ENCODE results near the gene DPEP2NB.
"Not testable (repeated sequence)": the region's sequence is repeated elsewhere in the genome, so short reads cannot be mapped to it uniquely, and the experiment has no call there.

Gene DPEP2NB, protein sequence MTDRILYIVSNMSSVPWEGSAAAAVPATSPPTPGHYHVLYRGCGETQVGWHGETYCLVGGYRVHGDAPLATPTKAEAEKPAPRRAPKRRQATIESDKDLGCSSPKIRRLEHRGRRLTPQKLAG

DNA sequence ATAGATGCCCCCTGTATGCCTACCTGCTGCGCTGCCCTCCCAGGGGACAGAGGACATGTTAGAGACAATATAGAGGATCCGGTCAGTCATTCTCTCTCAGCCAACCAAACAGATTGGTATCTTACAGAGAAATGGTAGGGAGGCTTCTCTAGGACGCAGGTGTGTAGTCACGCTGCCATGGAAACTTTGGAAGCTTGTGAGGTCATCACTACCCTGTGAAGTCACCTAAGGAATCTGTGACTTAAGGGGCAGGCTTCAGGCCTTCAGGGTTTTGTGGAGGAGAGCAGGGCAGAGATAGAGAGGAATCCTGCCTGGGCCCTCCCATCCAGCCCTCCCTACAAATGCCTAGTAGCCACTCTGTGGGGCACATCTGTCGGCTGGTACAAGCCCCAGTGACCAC, at the start of gene DPEP2NB:
Gene DPEP2NB, minus strand, starts transcription at position 231 of the 400 bp plus-strand sequence. Its CDS starts 141 bp downstream, at position 90.
- no peak for DNase-seq

DNA sequence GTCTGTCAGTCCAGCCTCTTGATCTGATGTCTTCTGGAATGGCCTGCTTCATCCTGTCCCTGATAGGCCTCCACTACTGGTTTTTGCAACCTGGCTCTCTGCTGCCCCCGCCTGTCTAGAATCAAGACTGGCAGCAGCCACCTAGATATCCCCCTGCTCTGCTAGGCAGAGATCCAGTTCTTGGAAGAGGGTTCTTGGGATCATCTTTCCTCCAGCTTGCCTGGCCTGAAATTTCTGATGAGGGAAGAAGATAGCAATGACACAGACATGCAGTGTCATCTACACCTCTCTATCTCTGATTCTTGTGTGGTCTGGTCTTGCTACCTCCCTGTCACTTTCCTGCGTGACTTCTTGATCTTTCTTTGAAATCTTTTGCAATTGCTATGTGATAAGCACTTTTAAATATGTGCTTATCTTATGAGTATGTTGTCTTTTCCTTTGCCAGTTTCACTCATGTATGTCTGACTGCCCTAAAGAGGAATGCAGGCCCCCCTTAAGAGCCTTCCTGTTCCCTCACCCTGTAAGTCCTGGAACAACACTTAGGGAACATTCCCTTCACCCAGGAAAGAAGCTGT, 49.2 kb upstream of the DPEP2NB start:
- peak; percentile 69 for DNase-seq

DNA sequence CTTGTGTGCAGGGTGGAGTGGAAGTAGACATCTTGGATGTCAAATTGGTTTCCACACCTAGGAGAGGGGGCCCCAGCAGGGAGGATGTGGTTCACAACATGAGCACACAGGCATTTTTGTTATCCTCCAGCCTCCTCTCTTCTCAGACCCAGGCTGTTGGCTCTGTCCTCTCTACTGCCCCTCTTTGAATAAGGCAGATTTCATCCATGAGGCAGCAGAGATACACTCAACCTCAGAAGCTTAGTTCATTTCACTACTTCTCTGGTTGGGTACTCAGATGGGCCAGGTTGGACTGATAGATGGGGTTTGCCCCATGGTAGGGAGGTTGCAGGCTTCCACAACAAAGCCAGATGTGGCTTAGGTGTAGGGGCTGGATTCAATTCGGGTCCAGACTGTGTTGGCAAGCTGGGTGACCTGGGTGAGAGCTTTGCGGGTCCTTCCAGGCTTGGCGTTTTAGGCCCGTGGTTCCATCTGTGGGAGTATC, 47.2 kb upstream of the DPEP2NB start:
- DNase-seq, result no peak

DNA sequence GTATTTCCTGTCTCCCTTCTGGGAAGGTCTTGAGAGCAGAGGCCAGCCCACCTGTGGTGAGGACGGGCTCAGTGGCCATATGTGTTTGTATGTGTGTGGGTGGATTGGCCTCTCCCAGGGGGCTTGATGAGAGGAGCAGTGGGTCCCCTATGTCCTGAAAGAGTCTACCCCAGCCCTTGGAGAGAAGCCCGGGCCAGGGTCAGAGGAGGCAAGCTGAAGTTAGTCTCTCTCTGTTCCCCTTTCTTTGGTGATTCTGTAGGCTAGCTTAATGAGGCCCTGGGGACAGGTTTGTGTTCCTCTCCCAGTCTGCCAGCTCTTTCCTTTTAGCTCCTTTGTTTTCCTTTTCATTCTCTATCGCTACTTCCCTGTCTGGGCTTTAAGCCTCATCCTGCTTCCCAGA, 45.7 kb upstream of the DPEP2NB start:
- DNase-seq, result no peak

DNA sequence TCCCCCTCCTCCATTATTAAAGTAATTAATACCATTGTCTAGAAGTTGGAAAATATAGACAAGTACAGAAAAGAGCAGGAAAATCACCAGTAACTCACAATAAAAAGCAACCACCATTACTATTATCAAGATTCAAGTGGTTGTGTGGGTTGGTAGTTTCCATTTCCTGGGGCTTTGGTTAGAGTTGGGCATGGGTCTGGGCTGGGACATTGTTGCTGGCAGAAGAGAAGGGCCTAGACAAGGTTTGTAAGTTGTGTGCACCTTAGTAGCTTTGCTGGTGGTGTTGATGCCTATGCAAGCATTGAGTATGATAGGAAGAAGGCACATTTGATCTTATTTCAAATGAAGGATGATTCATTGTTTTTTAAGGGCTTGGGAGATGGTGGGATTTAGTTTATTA, 44.1 kb upstream of the DPEP2NB start:
- no peak for DNase-seq

DNA sequence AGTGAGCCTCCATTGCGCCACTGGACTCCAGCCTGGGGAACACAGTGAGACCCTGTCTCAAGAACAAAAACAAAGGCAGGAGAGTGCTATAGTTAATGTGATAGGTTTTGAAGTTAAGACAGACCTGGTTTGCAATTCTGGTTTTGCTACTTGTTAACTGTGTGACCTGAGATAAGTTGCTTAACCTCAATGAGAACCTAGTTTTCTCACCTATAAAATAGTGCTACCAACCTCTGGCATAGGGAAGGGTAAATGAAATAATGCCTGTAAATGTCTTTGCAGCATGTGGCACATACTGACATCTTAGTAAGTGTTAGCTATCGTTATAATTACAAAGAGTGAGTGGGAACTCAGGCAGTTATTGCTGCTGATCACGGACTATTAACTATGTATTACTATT, 39.7 kb upstream of the DPEP2NB start:
- no peak for DNase-seq

DNA sequence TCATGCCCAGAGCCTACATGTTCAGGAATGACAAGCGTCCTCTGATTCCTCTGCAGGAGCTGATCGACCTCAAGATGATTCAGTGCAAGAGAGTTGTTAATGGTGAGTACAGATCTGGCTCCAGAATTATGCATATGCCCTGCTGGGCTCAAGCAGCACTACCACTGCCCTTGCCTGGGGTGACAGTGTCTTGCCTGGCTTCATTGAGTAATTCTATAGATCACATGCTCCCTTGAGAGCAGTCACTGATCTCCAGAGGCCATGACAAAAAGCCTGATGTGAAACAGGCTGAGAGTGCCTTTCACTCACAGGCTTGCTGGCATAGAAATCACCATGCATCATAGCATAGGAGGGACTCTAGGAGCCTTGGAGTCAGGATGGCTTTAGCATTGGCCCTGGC, 33.7 kb upstream of the DPEP2NB start:
- peak; percentile 80 for DNase-seq

DNA sequence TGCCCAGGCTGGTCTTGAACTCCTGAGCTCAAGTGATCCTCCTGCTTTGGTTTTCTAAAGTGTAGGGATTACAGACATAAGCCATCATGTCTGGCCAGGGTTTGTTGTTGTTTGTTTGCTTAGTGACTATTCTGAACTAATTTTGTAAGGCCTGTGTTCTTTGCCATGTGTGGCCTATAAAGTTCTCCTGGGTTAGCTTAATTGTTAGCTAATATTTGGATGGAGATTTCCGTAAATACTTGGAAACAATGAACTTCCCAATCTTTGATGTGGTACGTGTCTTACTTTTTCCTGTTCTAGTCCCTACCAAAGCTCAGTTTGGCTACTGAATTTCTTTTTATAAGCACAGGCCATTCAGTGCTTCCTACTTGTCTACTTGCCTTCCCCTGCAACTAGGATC, 32.3 kb upstream of the DPEP2NB start:
- no peak for DNase-seq

DNA sequence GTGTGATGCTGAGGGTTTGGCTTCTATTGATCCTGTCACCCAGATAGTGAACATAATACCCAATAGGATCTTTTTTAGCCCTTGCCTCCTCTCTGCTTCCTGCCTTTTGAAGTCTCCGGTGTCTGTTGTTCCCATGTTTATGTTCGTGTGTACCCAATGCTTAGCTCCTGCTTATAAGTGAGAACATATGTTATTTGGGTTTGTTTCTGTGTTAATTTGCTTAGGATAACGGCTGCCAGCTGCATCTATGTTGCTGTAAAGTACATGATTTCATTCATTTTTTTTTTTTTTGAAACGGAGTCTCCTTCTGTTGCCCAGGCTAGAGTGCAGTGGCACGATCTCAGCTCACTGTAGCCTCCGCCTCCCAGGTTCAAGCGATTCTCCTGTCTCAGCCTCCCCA, 30.4 kb upstream of the DPEP2NB start:
- DNase-seq, result no peak

DNA sequence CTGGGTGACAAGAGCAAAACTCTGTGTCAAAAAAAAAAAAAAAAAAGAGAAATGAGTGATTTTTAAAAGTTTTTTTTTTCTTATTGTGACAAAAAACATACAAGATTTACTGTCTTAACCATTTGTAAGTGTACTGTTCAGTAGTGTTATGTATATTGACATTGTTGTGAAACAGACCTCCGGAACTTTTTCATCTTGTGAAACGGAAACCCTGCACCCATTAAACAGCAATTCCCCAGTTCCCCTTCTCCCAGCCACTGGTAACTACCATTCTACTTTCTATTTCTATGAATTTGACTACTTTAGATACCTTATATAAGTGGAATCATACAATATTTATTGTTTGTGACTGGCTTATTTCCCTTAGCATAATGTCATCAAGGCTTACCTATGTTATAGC, 26.1 kb upstream of the DPEP2NB start:
- DNase-seq, result peak; percentile 86

DNA sequence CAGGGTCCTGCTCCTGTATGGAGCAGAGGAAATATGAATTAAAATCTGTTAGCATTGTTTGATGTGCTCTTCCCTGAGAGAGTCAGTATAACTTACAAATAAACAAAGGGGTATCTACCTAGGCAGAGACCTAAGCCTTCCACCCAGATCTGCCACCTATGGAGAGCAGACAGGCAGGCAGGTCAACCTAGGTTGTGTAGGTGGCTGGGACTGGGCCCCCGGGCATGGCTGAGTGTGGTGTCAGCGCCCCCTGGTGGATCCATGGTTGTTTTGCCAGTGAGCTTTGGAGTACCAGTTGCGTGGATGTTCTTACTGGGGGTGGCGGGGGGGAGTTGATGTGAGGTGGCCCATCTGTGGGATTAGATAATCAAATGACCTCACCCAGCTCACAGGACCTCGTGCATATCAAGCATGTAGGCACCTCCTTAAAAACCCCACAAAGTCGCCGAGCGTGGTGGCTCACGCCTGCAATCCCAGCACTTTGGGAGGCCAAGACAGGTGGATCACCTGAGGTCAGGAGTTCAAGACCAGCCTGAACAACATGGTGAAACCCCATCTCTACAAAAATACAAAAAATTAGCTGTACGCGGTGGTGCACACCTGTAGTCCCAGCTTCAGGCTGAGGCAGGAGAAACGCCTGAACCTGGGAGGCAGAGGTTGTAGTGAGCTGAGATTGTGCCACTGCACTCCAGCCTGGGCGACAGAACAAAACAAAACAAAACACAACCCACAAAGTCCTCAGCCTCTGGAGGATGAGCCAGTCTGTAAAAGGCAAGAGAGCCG, 25.0 kb upstream of the DPEP2NB start:
- peak; percentile 64 for DNase-seq

DNA sequence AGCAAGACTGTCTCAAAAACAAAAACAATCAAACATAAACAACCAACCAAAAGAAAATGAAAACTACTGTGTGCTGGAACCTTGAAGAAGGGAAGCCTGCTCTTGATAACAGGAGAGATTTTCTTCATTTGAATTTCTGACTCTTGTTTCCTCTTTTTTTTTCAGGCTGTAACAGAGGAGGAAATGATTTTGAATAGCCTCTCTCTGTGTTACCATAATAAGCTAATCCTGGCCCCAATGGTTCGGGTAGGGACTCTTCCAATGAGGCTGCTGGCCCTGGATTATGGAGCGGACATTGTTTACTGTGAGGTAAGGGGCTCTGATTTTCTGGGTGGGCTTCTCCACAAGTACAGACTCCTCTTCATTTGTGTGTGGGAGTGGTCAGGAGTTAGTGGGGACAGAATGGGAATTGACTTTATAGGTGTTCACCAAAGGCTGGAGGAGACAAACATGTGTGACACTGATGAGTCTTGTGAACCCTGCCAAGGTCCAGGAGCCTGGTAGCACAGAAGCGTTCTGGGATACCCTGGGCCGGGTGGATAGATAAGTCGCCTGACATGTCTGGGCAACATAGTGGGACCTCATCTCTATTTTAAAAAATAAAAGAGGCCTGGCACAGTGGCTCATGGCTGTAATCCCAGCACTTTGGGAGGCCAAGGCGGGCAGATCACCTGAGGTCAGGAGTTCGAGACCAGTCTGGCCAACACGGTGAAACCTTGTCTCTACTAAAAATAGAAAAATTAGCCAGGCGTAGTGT, 22.3 kb upstream of the DPEP2NB start:
- DNase-seq, result peak; percentile 34

DNA sequence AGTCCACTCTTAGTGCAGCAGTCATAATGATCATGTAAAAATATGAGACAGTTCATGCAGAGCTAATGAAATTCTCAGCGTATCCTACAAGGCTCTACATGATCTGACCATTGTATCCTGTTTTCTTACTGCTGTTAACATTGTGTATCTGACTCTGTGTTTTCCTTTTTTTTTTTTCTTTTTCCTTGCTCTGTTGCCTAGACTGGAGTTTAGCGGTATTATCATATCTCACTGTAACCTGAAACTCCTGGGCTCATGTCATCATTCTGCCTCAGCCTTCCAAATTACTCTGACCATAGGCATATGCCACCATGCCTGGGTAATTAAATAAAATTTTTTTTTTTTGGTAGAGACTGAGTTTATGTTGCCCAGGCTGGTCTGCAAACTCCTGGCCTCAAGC, 19.5 kb upstream of the DPEP2NB start:
- no peak for DNase-seq

DNA sequence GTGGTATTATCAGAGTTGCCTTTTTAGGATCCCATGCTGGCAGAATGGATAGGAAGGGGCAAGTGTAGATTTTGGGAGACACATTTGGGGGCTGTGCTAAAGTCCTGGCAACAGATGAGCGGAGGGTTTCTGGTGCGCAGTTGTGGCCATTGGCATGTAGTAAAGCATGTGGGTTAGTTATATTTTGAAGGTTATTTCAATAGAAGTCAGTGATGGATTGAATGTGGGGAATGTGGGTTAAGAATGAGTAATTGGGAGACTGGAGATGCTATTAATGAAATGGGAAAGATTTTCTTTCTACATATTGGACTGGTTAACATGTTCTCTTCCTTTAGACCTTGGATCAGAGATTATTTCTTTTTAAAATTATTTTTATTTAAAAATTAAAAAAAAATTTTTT, 17.4 kb upstream of the DPEP2NB start:
- DNase-seq, result no peak

DNA sequence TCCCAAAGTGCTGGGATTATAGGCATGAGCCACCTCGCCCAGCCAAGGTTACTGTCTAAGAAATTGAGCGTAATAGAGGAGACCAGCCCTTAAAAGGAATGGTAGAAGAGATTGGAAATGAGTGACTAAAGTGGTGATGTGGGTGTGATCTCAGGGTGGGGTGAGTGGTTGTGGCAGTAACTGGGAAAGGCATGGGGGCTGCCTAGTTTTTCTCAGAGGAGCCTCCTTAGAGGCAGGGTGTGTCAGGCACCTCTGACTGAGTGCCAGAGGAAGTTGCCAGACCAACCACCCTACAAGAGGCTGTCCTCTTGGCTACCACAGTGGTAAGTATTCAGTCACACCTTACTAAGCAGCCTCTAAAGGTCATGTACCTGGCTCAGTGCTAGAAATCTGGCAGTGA, 16.2 kb upstream of the DPEP2NB start:
- DNase-seq, result no peak

DNA sequence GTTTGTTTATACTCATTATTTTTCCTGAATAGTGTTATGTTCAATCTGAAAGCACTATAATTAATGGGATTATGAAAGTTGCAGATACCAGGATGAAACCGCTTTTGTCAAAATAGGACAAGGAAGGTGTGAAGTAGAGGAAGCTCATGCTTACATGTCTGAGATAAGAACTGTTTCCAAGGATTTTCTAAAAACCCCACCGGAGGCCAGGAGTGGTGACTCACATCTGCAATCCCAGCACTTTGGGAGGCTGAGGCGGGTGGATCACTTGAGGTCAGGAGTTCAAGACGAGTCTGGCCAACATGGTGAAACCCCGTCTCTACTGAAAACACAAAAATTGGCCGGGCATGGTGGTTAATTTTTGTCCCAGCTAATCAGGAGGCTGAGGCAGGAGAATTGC, 14.4 kb upstream of the DPEP2NB start:
- DNase-seq, result not testable (repeated sequence)

DNA sequence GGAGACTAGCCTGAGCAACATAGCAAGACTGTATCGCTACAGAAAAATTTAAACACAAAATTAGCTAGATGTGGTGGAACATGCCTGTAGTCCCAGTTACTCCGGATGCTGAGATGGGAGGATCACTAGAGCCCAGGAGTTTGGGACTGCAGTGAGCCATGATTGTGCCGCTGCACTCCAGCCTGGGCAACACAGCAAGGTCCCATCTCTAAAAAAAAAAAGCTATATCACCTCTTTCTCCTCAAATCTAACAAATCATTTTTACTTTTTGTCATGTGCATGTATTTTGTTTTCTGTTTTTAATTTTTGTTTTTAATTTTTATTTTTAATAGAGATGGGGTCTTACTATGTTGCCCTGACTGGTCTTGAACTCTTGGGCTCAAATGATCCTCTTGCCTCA, 13.3 kb upstream of the DPEP2NB start:
- DNase-seq, result no peak

DNA sequence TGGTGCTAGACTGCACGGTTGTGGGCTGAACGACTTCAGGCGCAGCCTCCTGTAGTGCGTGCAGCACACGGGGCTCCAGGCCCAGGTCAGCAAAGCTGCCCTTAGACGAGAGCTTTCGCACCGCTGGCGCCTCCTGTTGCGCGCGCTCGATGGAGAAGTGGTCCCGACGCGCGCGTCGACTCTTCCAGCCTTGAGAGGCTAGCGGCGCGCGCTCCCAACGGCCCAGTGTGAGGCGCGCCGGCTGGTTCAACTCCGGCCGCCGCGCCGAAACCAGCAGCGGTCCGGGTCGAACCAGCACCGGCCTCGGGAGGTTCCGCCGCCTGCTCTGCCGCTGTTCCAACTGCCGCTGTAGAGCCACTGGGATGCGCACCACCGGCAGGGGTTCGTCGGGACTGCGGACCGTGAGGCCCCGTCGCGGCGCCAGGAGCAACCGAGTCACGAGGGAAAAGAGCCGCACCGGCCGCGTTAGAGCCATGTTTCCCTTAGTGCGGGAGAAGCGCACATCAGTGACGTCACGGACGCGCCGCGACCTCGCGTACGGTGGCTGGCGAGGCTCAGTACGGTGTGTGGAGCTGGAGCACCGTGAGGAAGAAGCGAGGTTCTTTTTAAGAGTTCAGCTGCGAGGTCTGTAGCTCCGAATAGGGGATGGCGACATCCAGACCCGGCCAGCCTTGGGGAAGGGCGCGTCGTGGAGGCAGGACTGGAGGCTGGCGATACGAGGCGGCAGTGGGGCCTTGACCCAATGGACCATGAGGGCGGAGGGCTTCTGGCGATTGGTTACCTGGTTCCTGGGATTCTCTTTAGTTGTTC, 7.2 kb upstream of the DPEP2NB start, which contains the start of the genes DDX28 and DUS2:
Gene DDX28, minus strand, starts transcription at position 505 of the 810 bp plus-strand sequence. Its CDS starts 30 bp downstream, at position 475.
Gene DUS2, plus strand, starts transcription at position 557 of the 810 bp plus-strand sequence. CDS start 14,740 bp downstream, outside the sequence.
- peak; percentile 92 for DNase-seq

DNA sequence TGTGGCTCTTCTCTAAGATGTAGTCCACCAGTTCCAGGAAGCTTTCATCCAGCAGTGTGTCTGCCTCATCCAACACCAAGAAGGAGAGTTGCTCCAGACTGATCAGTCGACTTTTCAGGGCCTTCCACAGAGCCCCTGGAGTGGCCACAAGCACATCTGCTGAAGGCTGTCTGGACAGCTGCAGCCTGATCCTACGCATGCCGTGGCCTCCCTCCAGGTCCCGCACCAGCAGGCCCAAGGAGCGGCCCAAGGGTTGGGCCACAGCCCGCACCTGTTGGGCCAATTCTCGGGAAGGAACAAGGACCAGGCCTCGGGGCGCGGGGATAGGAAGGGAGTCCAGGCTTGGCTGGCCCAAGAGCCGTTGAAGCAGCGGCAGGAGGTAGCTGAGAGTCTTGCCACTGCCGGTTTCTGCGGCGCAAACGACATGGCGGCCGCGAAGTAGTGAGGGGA, 6.6 kb upstream of the DPEP2NB start:
- DNase-seq, result no peak

DNA sequence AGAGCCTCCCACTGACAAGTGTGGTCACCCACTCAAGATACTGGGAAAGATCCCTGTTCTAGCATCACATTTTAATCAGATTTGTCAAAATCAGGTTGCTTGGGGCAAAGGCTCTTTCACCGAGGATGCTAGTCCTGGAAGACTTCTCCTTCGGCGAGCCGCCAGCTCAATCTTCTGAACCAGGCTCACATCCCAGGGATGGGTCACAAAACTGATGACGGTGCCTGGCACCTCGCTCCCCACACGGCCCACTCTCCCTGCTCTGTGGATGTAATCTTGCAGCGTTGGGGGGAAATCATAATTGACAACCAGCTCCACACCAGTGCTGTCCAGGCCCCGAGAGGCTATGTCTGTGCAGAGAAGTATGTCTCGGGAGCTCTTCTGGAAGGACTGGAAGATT, 5.8 kb upstream of the DPEP2NB start:
- DNase-seq, result no peak

DNA sequence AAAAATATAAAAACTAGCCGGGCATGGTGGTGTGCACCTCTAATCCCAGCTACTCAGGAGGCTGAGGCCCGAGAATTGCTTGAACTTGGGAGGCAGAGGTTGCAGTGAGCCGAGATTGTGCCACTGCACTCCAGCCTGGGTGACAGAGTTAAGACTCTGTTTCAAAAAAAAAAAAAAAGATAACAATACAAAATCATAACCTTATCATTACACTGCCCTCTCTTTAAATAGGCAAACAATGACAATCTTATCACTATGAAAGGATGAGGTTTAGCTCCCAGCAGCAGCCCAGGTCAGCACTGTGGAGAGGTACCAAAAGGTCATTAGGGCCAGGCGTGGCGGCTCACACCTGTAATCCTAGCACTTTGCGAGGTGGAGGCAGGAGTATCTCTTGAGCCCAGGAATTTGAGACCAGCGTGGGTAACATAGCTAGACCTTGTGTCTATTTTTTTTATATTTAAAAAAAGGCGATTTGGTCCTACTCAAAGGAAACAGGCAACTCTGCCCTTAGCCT, 3.5 kb upstream of the DPEP2NB start:
- no peak for DNase-seq

DNA sequence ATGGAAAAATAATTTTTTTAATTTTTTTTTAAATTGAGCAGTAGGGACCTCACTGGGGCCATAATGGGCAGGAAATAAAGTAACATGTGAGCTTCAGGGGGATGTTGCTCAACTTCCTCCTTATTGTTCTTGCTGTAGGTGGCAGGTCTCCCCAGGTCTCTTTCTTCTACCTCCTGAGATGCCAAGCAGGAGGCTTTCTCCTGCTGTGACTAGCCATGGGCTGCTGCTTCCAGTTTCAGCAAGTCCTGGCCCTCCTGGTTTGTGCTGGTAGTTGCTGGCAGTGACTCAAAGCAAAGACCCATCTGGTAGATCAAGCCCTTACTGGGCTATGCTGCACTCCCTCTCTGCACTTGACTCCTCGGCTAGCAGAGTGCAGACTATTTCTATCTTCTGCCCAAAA, 2.3 kb downstream of the DPEP2NB start:
- DNase-seq, result peak; percentile 20

Data from inflammatory macrophage treated with lipopolysaccharide for 4 hours (primary cell).